Uterus (tissue), 2 donors: ENCODE data around the gene DIP2B.

Experiments
- CTCF ChIP-seq, 4 experiments: fragments of 200-600 bp in 2 of 4; fragments of 450-650 bp in 2 of 4; sonication (generic) in 2 of 4; IDR thresholded peaks; one replicate each; pipeline ENCODE4 v1.5.1; 2016 to 2019; ENCODE audit warnings: antibody characterized with exemption in 4 of 4, mild to moderate bottlenecking in 2 of 4, moderate library complexity in 1 of 4
- POLR2A ChIP-seq, 2 donors: fragments of 450-650 bp; IDR thresholded peaks; one replicate each; pipeline ENCODE4 v1.6.1; 2016; ENCODE audit warnings: antibody characterized with exemption in 2 of 2, mild to moderate bottlenecking in 1 of 2, moderate library complexity in 1 of 2

GRCh38 chr12:50778663-50779590 is 274.1 kb downstream of the DIP2B start:
- no peak for TF ChIP-seq CTCF (IDR thresholded peaks at IDR 0.05)
- TF ChIP-seq POLR2A (IDR thresholded peaks at IDR 0.05): no peak
